Neural crest cell (in vitro differentiated cells): Measurements from ENCODE around the gene CNTNAP4. TPM values are rescaled to one million over a fixed set of nuclear protein-coding genes. Genes with fewer than 3 reads are reported as not detected.

Source experiments
- DNase-seq: peaks from one replicate; pipeline ENCODE4 v3.0.0; 2021; ENCODE audit warnings: low read depth, mixed read lengths, low spot score
- H3K27ac Mint-ChIP-seq: one replicate; pipeline ENCODE4 v1.8.0; 2021; ENCODE audit warnings: mild to moderate bottlenecking, mixed read lengths; ENCODE audit not compliant: unreplicated experiment
- H3K27me3 Mint-ChIP-seq: 2 replicates; pipeline ENCODE4 v1.8.0; 2021; ENCODE audit warnings: low read depth, mild to moderate bottlenecking, mixed read lengths
- H3K36me3 Mint-ChIP-seq: 2 replicates; pipeline ENCODE4 v1.8.0; 2021; ENCODE audit warnings: low read depth, mild to moderate bottlenecking, mixed read lengths
- H3K4me1 Mint-ChIP-seq: 2 replicates; pipeline ENCODE4 v1.8.0; 2021; ENCODE audit warnings: mixed read lengths
- H3K4me3 Mint-ChIP-seq: one replicate; pipeline ENCODE4 v1.8.0; 2021; ENCODE audit warnings: mild to moderate bottlenecking, mixed read lengths
- H3K9me3 Mint-ChIP-seq: 2 replicates; pipeline ENCODE4 v1.8.0; 2021; ENCODE audit warnings: mixed read lengths
- CTCF ChIP-seq: fragments of 200-600 bp; sonication (generic); conservative IDR thresholded peaks from 2 replicates; pipeline ENCODE4 v1.5.0; 2021; ENCODE audit warnings: antibody characterized with exemption, mild to moderate bottlenecking
- total RNA-seq: library from RNA; stranded (reverse); gene quantifications from 2 replicates; pipeline ENCODE4 v1.2.1, GENCODE V29; 2021

The CNTNAP4 gene
- total RNA-seq, 1 donor from 2014 or later: 0.07 TPM

- Mint-ChIP-seq H3K36me3 (no peaks in the 10 kb centered on the region), H3K27ac (no peak overlapping the region), H3K27me3 (peaks cover 2% of the 10 kb centered on the region), H3K4me1 (no peaks in the 10 kb centered on the region), H3K9me3 (no peaks in the 10 kb centered on the region), H3K4me3 (no peak overlapping the region)
- DNase-seq: no peak
- TF ChIP-seq CTCF: no peak
These were observed 32.6 kb downstream of the CNTNAP4 start for GRCh38 chr16:76309639-76310335.

GRCh38 chr16:76311260-76311659 is 34.1 kb downstream of the CNTNAP4 start:
- Mint-ChIP-seq H3K4me3 (no peak overlapping the region), H3K4me1 (peaks cover 1% of the 10 kb centered on the region), H3K27ac (no peak overlapping the region), H3K9me3 (no peaks in the 10 kb centered on the region), H3K27me3 (no peaks in the 10 kb centered on the region), H3K36me3 (no peaks in the 10 kb centered on the region)
- TF ChIP-seq CTCF: no peak
- DNase-seq: no peak

- peaks cover 3% of the 10 kb centered on the region for H3K4me1 Mint-ChIP-seq
- H3K27me3 Mint-ChIP-seq: no peaks in the 10 kb centered on the region
- H3K36me3 Mint-ChIP-seq: no peaks in the 10 kb centered on the region
- H3K9me3 Mint-ChIP-seq: no peaks in the 10 kb centered on the region
- no peak for TF ChIP-seq CTCF
- no peak overlapping the region for H3K27ac Mint-ChIP-seq
- no peak for DNase-seq
- H3K4me3 Mint-ChIP-seq: no peak overlapping the region
These were observed 41.4 kb downstream of the CNTNAP4 start for GRCh38 chr16:76318565-76318964.

GRCh38 chr16:76329106-76329505 is 51.9 kb downstream of the CNTNAP4 start:
- no peak for DNase-seq
- H3K27ac Mint-ChIP-seq: no peak overlapping the region
- no peaks in the 10 kb centered on the region for H3K27me3 Mint-ChIP-seq
- peaks cover 5% of the 10 kb centered on the region for H3K9me3 Mint-ChIP-seq
- H3K36me3 Mint-ChIP-seq: no peaks in the 10 kb centered on the region
- H3K4me1 Mint-ChIP-seq: no peaks in the 10 kb centered on the region
- no peak for TF ChIP-seq CTCF
- H3K4me3 Mint-ChIP-seq: no peak overlapping the region

- no peak for DNase-seq
- TF ChIP-seq CTCF: no peak
These were observed 58.2 kb downstream of the CNTNAP4 start for GRCh38 chr16:76335180-76335974.

More at GRCh38 chr16:76335180-76335974, 58.2 kb downstream of the CNTNAP4 start:
- Mint-ChIP-seq H3K36me3 (peaks cover 4% of the 10 kb centered on the region), H3K9me3 (peaks cover 14% of the 10 kb centered on the region), H3K4me3 (no peak overlapping the region), H3K27me3 (peaks cover 4% of the 10 kb centered on the region), H3K27ac (no peak overlapping the region), H3K4me1 (peaks cover 12% of the 10 kb centered on the region)
